Hindlimb muscle (tissue), 1 donor: Measurements from ENCODE around the gene DNMT3A. TPM values are rescaled to one million over a fixed set of nuclear protein-coding genes. Genes with fewer than 3 reads are reported as not detected.

Experiments used
- DNase-seq: peaks from one replicate; pipeline ENCODE4 v3.0.0-alpha.2; 2013
- polyA plus RNA-seq: library from polyadenylated mRNA; unstranded; fragments of 120-200 nt; gene quantifications from one replicate; pipeline ENCODE4 v1.2.1, GENCODE V29; 2013; ENCODE audit not compliant: insufficient read length

The DNMT3A gene
- polyA plus RNA-seq, 1 donor: 69.9 TPM

GRCh38 chr2:25324251-25324650, 17.5 kb downstream of the DNMT3A start:
- DNase-seq: no peak

- DNase-seq: no peak
Observed at GRCh38 chr2:25323610-25324189, 18.0 kb downstream of the DNMT3A start.

DNA sequence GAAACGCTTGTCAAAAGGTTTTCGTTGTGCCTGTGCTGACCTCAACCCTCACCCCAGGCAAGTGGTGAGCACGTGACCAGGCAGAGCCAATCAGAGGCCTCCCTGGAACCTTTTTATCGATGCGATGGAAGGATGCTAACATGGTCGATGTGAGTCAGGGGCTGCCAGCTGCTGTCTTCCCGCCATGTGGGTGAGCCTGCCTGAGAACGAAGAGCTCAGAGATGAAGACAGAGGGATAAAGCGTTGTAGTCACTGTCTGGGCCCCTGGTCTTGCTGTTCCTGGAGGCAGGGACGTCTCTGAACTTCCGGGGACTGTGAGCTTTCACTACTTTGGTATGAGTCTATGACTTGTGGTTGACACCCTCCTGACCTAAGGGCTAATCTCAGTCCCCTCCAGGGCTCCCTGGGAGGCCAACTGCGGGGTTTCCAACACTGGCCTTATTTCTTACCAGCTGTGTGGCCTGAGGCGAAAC, 18.6 kb downstream of the DNMT3A start:
- no peak for DNase-seq

GRCh38 chr2:25322312-25322711, 19.4 kb downstream of the DNMT3A start:
- no peak for DNase-seq

DNA sequence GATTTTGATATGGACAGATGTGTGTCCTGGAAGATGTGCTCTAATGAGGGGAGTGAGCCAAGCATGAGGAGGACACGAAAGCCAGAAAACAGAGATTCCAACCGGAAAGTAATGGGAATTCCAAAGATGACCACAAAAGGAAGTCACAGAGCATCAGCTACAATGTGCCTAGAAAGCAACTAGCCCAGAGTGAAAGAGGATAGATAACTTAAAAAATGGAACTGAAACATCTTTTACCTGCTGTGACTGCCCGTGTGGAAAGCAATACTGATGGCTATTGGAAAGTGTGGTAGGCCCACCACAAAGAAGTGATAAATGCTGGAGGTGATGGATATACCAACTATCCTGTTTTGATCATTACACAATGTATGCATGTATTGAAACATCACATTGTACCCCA, 21.6 kb downstream of the DNMT3A start:
- DNase-seq: no peak

- DNase-seq: no peak
Observed at GRCh38 chr2:25316101-25316500, 25.6 kb downstream of the DNMT3A start.

- no peak for DNase-seq
Observed at GRCh38 chr2:25315316-25315680, 26.4 kb downstream of the DNMT3A start.

DNA sequence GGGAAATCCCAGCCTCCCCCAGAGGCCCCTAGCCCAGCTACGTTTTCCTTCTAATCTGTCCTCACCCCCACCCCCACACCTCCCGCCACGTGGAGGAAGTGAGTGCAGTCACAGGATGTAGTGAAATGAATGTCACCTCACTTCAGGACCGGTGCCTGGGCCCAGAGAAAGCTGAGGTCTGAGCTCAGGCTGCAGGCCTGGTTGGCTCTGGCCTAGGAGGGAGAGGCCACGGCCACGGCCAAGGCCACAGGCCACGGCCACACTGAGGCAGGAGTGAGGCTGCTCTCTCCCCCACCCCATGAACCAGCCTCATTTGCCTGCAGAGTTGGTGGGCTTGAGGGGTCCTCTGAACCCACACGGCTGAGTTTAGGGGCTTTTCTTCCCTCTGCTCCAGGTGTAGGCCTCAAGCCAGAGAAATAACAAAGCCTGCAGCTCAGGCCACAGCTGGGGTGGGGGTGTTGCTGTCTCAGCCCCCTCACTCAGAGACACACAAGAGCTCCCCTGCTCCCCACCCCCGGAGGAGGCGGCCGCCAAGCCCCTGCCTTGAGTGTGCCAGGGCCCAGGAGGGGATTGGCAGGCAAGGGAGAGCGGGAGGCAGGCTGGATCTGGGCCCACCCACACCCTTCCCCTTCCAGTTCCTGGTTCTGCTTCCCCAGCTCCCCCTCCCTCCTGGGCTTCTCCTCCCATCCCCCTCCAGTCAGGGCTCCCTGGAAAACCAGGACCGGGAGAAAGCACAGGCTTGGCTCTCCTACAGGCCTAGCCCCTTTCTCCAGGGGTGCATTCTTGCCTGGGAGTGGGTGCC, 27.0 kb downstream of the DNMT3A start:
- peak; percentile 80 for DNase-seq

DNA sequence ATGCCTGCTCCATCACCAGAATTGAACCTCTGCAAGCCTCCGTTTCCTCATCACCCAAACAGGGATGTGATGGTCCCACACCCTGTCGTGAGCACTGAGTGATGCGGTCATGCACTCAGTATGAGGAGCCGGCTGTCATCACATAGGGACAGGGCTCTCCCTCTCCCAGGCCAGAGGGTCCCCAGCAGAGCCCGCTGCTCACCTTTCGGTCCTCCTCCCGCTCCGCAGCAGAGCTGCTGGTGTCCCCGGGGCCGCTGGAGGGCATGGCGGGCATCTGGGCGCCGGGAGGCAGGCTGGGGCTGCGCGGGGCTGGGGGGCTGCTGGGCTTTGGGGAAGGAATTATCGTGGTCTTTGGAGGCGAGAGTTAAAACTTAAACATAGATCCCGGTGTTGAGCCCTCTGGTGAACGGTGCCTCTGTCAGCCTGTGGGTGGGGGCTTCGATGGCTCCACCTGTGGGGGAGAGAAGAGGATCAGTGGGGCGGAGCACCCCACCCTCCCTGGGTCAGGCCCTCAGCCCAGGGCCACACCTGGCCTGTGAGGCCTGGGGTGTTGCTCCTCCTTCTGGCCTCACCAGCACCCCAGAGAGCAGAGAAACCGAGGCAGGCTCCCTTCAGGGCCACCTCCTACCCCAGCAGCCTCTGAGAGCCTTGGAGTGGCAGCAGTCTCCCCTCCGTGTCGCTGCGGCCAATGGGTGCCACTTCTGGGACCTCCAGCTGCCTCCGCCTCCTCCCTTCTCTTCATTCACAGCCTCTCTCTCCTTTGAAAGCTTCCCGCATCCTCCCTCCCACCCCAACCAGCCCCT, 27.8 kb downstream of the DNMT3A start:
- DNase-seq: no peak

DNA sequence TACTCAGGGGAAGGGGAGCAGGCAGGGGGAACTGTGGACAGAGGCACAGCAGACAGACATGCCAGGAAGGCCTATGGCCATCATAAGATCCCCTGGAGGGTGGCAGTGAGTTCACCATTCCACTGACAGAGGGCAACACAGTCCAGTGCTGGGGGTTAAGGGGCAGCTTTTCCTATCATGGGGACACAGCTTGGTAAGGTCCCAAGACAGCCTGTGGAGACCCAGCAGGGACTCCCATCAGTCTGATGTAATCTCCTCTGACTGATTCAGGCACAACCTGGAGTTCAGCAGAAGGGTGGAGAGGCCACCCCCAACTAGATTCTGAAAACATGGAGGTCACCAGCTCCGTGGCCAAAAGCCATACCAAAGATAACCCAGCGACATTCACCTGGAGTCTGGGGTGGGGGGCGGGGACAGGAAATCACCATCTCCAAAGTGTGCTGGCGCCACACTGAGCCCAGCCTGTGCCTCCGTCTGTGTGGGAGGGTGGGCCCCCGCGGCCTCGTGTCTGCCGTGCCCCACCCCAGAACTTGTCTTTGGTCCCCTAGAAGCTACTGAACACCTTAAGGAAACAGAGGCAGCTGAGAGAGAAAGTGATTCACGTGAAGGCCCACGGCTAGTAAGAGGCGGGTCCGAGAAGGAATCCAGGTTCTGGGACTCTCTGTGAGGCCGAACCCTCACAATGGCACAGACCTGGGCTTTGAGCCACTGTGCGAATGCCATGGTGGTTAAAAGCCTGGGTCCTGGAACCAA, 28.6 kb downstream of the DNMT3A start:
- DNase-seq: no peak

DNA sequence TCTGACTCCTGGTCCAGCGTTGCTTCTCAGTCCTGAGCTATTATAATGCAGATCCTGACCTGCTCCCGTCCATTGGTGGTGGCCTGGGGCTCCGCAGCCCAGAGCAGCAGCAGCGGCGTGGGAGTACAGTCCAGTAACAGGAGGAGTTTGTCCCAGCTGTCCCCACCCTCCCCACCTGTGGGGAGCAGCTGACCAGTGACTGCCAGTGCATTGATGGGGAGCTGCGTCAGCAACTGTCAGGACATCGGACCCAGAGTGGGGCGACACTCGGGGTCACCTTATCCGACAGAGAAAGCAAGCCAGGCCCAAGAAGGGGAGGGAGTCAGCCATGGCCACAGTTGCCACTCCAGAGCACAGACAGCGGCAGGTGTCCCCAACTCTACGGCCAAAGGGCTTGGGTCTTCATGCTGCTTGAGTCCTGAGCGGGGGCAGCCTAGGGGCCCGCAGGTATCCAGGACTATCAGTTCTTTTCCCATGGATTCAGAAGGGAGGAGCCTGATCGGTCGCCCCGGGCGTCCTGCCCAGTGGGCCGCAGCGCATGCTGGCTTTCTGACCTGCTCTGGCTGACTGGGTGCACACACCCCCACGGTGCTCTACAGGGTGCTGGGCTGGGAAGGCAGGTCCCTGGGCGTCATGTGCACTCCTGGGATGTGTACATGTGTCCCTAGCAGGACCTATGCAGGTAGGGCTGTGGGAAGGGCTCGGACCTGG, 29.7 kb downstream of the DNMT3A start:
- DNase-seq: no peak

- no peak for DNase-seq
Observed at GRCh38 chr2:25310965-25311864, 30.5 kb downstream of the DNMT3A start.

DNA sequence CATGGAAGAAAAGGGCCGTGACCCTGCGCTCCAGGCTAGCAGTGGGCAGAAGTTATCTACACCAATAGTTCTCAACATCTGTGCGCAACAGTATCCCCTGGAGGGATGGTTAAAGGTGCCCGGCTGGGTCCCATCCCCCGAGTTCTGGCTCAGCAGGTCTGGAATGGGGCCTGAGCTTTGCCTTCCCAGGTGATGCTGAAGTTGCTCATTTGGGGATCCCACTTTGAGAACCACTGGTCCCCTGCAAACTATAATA, 31.1 kb downstream of the DNMT3A start:
- DNase-seq: no peak

DNA sequence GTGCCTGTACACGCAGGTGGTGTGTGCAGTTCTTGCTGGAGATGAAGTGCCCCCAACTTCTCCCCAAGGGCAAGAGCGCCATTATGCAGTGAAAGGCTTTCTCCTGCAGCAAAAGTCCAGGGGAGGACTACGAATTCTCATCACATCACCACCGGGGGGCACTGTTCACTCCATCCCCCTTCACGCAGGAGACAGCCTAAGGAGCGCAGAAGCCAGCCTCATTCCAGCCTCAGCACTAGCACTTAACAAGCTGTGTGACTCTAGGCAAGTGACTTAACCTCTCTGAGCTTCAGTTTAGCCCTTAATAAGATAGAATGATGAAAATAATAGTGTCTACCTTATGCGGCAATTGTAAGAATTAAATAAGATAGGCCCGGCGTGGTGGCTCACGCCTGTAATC, 32.3 kb downstream of the DNMT3A start:
- no peak for DNase-seq

GRCh38 chr2:25308599-25308998, 33.1 kb downstream of the DNMT3A start:
- no peak for DNase-seq

- DNase-seq: no peak
Observed at GRCh38 chr2:25307949-25308557, 33.7 kb downstream of the DNMT3A start.

- DNase-seq: no peak
Observed at GRCh38 chr2:25306777-25307368, 34.9 kb downstream of the DNMT3A start.

DNA sequence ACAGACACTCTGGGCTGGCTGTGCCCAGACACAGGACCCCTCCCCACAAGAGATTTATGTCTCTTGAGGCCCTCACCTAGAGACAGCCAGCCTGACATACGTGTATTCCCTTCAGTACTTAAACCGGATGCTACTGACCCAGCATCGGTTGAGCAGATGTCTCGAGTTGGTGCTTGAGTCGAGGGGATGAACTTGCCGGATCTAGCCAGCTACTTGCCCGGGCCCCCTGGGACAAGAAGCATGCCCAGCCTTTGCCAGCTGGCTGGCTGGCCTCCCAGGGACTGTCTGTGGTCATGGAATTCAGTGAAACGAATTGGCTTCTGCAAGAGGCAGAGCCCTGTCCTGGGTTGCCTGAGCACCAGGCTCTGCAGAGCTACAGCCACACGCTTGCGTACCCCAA, 36.0 kb downstream of the DNMT3A start:
- DNase-seq: no peak

DNA sequence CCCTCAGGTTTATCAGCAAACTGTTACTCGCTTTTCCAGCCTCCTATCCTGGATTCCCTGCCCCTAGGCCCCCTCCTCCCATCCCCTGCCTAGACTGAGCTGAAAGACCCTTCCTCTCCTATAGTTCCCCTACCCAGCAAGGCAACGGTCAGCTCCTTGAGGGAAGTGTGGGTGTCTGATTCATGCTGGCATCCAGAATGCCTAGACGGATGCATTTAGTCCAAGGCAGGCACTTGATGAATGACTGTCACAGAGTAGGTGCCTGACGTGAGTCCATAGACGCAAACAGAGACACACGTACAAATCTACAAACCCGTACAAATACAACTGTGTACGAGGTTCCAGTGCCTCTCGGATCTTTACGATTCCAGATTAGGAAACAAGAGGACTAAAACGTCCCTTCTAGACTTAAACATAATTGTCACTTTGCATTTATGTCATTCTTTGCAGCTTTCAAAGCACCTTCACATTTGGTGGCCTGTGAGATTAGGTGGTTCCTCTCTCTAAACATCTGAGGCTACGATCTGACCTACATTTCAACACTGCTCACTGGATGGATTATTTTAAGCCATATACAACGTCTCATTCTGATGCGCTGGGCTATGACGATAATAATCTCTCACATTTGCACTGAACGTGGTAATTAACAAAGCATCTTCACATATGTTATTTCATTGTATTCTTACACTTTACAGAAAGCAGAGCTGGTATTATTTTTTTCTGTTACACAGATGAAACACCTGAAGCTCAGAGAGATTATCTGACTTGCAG, 36.7 kb downstream of the DNMT3A start:
- no peak for DNase-seq

DNA sequence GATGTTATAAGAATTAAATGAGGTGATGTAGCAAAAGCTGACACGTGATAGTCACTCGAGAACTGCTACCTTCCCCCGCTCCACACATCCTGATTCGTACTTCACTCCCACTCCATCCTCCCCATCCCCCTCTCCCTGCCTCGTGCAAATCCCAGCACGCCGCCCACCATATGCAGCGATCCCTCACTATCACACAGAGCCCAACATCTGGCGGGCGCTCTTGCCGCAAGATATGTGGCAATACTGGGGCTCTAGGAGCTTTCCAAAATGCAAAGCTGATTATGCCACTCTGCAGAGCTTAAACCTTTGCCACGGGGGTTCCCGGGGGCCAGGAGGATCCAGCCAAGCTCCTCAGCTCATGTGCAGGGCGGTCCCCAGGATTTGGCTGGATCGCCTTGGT, 37.4 kb downstream of the DNMT3A start:
- DNase-seq: no peak
